Activated naive CD4-positive, alpha-beta T cell treated with anti-CD3 and anti-CD28 coated beads for 36 hours (primary cell): ENCODE measurements around the gene CGA. TPM values are rescaled to one million over a fixed set of nuclear protein-coding genes. Genes with fewer than 3 reads are reported as not detected.

Experiments
- CTCF ChIA-PET: fragments of 350-600 bp; sonication (Branson Sonifier 250); formaldehyde crosslinking; loops from one replicate; lab custom pipeline; 2021; ENCODE audit warnings: antibody characterized with exemption; lab: Charles Lee
- DNase-seq: peaks from one replicate; pipeline ENCODE4 v3.0.0-alpha.2; 2020
- H3K27ac Mint-ChIP-seq: one replicate; pipeline ENCODE4 v1.8.0; 2021; ENCODE audit warnings: mild to moderate bottlenecking, mixed read lengths
- H3K27me3 Mint-ChIP-seq: one replicate; pipeline ENCODE4 v1.8.0; 2021; ENCODE audit warnings: low read depth, mixed read lengths
- H3K36me3 Mint-ChIP-seq: one replicate; pipeline ENCODE4 v1.8.0; 2021; ENCODE audit warnings: low read depth, mixed read lengths
- H3K4me1 Mint-ChIP-seq: one replicate; pipeline ENCODE4 v1.8.0; 2021; ENCODE audit warnings: low read depth, mixed read lengths
- H3K4me3 Mint-ChIP-seq: one replicate; pipeline ENCODE4 v1.8.0; 2021; ENCODE audit warnings: mild to moderate bottlenecking, moderate library complexity, mixed read lengths
- H3K9me3 Mint-ChIP-seq: one replicate; pipeline ENCODE4 v1.8.0; 2021; ENCODE audit warnings: mixed read lengths
- intact Hi-C: fragments of 100-400 bp; cut with micrococcal nuclease; formaldehyde crosslinking; loops from one replicate; pipeline ENCODE4 v1.15.1; 2023
- total RNA-seq, 2 experiments: library from RNA; stranded (reverse); gene quantifications; one replicate each; pipeline ENCODE4 v1.2.3, GENCODE V29; 2021

Gene CGA
- total RNA-seq, 2 experiments from 2014 or later: not detected

- Mint-ChIP-seq H3K4me1 (peaks cover 3% of the 10 kb centered on the region), H3K27me3 (no peaks in the 10 kb centered on the region), H3K4me3 (no peak overlapping the region), H3K9me3 (no peaks in the 10 kb centered on the region), H3K27ac (no peak overlapping the region), H3K36me3 (no peaks in the 10 kb centered on the region)
- CTCF ChIA-PET: no interaction called here
- intact Hi-C loops: no loop called here
- no peak for DNase-seq
Measured at GRCh38 chr6:87053312-87053711, 41.6 kb downstream of the CGA start.

GRCh38 chr6:87049779-87050178 lies 45.1 kb downstream of the CGA start:
- H3K9me3 Mint-ChIP-seq: no peaks in the 10 kb centered on the region
- H3K27me3 Mint-ChIP-seq: peaks cover 5% of the 10 kb centered on the region
- H3K4me1 Mint-ChIP-seq: no peaks in the 10 kb centered on the region
- intact Hi-C loops: no loop called here
- no peaks in the 10 kb centered on the region for H3K36me3 Mint-ChIP-seq
- no peak overlapping the region for H3K4me3 Mint-ChIP-seq
- no peak for DNase-seq
- CTCF ChIA-PET: interaction anchor here (0.7 to 1.0 kb wide), 2 partner anchors 337 to 489 kb away, joined by 3 read pairs; no protein-coding TSS in a partner anchor
- H3K27ac Mint-ChIP-seq: no peak overlapping the region

GRCh38 chr6:87045521-87046075 lies 49.3 kb downstream of the CGA start:
- Mint-ChIP-seq H3K4me3 (no peak overlapping the region), H3K27me3 (peaks cover 12% of the 10 kb centered on the region), H3K4me1 (no peaks in the 10 kb centered on the region), H3K9me3 (no peaks in the 10 kb centered on the region), H3K27ac (no peak overlapping the region), H3K36me3 (no peaks in the 10 kb centered on the region)
- intact Hi-C loops: no loop called here
- DNase-seq: no peak
- CTCF ChIA-PET: interaction anchor here (1.6 kb wide), 1 partner anchor 33 kb away, joined by 8 read pairs; no protein-coding TSS in a partner anchor

- no peaks in the 10 kb centered on the region for H3K4me1 Mint-ChIP-seq
- CTCF ChIA-PET: interaction anchor here (0.7 kb wide), 1 partner anchor 1250 kb away, joined by 3 read pairs; no protein-coding TSS in a partner anchor
- no peaks in the 10 kb centered on the region for H3K36me3 Mint-ChIP-seq
- peaks cover 5% of the 10 kb centered on the region for H3K9me3 Mint-ChIP-seq
- intact Hi-C loops: no loop called here
- DNase-seq: no peak
- peaks cover 17% of the 10 kb centered on the region for H3K27me3 Mint-ChIP-seq
- H3K4me3 Mint-ChIP-seq: no peak overlapping the region
- no peak overlapping the region for H3K27ac Mint-ChIP-seq
Measured at GRCh38 chr6:87040729-87041128, 54.2 kb downstream of the CGA start.

Other genes starting within 250 kb of the CGA start
- not detected for gene HTR1E, start 157.6 kb downstream of the CGA start, total RNA-seq
- gene ZNF292, start 60.5 kb upstream of the CGA start, total RNA-seq: 10 to 100 TPM; 39.5 to 41.2 TPM
- 1 to 10 TPM; 8.0 to 8.6 TPM for gene SMIM8, start 227.5 kb upstream of the CGA start, total RNA-seq
- not detected for gene GJB7, start 234.2 kb upstream of the CGA start, total RNA-seq
- gene C6orf163, start 249.7 kb upstream of the CGA start, total RNA-seq: 1 to 10 TPM in 1 of 2 experiments, under 1 TPM in 1; 0.29 to 1.1 TPM